ENCODE measurements around the gene CLDN3. TPM values are rescaled to one million over a fixed set of nuclear protein-coding genes. Genes with fewer than 3 reads are reported as not detected.

CLDN3 gene
- total and polyA plus RNA-seq, 12 donors, result not detected

- peak in 1 of 8 donors; percentile 38 for ATAC-seq
- H3K27me3 ChIP-seq, result peaks cover 13 to 81% (median 64%) of the 10 kb centered on the region in 7 donors
- no peaks in the 10 kb centered on the region for H3K36me3 ChIP-seq
- no peak overlapping the region for H3K27ac ChIP-seq
- WGBS, 2 donors, result 25 to 27% methylated on average over 51 to 53 of the region's 53 CpGs
- no peak for TF ChIP-seq CTCF (IDR thresholded peaks at IDR 0.05)
- DNase-seq, result no peak
- no peaks in the 10 kb centered on the region for H3K9me3 ChIP-seq
- intact Hi-C loops (cut with DNase I), result no loop called here
- H3K4me1 ChIP-seq, result peaks cover 0 to 19% (median 6%) of the 10 kb centered on the region in 9 donors
- no peak overlapping the region for H3K4me3 ChIP-seq
These were observed 1.2 kb downstream of the CLDN3 start for GRCh38 chr7:73768641-73769480.

- no peak for TF ChIP-seq CTCF (IDR thresholded peaks at IDR 0.05)
- intact Hi-C loops (cut with DNase I), result no loop called here
- no peak overlapping the region for H3K4me3 ChIP-seq
- peaks cover 0 to 19% (median 6%) of the 10 kb centered on the region in 9 donors for H3K4me1 ChIP-seq
- H3K36me3 ChIP-seq, result no peaks in the 10 kb centered on the region
- no peak overlapping the region for H3K27ac ChIP-seq
- WGBS, 2 donors, result 81 to 87% methylated on average over 17 of the region's 17 CpGs
- no peak for ATAC-seq
- no peak for DNase-seq
- H3K27me3 ChIP-seq, result peaks cover 13 to 62% (median 43%) of the 10 kb centered on the region in 7 donors
- H3K9me3 ChIP-seq, result no peaks in the 10 kb centered on the region
These were observed 3.4 kb downstream of the CLDN3 start for GRCh38 chr7:73766556-73767229.

GRCh38 chr7:73762659-73762999, 7.4 kb downstream of the CLDN3 start:
- intact Hi-C loops (cut with DNase I), result no loop called here
- Histone ChIP-seq H3K27ac (no peak overlapping the region), H3K4me3 (no peak overlapping the region), H3K4me1 (no peaks in the 10 kb centered on the region), H3K27me3 (peaks cover 0 to 22% (median 6%) of the 10 kb centered on the region in 7 donors), H3K36me3 (no peaks in the 10 kb centered on the region), H3K9me3 (no peaks in the 10 kb centered on the region)
- WGBS, 2 donors, result 79 to 82% methylated on average over 1 of the region's 1 CpG
- DNase-seq (no peak), ATAC-seq (no peak)
- TF ChIP-seq CTCF (IDR thresholded peaks at IDR 0.05), result no peak

GRCh38 chr7:73761854-73762658, 8.0 kb downstream of the CLDN3 start:
- H3K27ac ChIP-seq, result no peak overlapping the region
- no peaks in the 10 kb centered on the region for H3K36me3 ChIP-seq
- no peak for TF ChIP-seq CTCF (IDR thresholded peaks at IDR 0.05)
- WGBS, 2 donors, result 56 to 61% methylated on average over 8 of the region's 8 CpGs
- peaks cover 0 to 16% (median 6%) of the 10 kb centered on the region in 7 donors for H3K27me3 ChIP-seq
- no peaks in the 10 kb centered on the region for H3K9me3 ChIP-seq
- no peak overlapping the region for H3K4me3 ChIP-seq
- ATAC-seq, result no peak
- no peak for DNase-seq
- intact Hi-C loops (cut with DNase I), result no loop called here
- no peaks in the 10 kb centered on the region for H3K4me1 ChIP-seq

All from heart right ventricle (tissue), 16 donors.